Measurements from ENCODE around the gene TINCR. TPM values are rescaled to one million over a fixed set of nuclear protein-coding genes. Genes with fewer than 3 reads are reported as not detected.

The TINCR gene
- polyA plus RNA-seq, 1 of the 3 experiments (the other 2 are of a cell fraction), result 0.02 TPM

DNA sequence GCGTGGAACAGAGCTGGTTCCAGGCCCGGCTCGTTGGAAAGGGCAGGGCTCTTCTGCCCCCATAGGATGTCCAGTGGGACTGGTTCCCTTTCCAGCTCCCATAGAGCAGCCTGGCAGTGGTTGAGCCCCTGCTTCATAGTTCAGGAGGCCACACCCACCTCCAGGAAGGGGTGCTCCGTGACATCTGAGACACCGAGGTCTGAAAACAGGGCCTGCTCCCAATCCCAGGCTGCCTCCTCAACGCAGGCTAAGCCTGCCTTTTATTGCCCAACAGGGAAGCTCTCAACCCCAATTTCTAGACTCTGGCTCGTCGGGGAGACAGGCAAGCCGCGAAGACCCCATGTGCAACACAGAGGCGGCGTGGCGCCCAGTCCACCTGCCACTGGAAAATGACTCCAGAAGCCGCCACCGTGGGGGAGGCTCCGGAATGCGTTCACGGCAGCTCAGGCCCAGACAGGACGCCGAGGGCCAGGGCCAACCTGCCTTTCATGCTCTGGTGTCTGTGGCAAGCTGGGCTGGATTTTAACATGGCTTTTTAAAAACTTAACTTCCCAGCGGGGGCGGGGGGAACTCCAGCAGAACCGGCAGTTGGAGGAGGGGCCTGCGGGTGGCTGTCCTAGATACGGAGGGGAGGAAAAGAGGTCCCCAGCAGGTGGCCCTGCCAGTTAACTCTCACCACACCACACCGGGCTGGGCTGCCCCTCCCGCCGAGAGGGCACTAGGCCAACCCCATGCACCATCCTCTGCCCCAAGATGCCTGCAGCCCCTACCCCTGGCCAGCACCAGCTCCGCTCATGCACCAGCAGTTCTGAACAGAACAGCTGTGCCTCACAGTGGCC is 17.9 kb upstream of the TINCR start:
- no peaks in the 10 kb centered on the region for H3K9me2 ChIP-seq
- H3K4me2 ChIP-seq, result no peak overlapping the region
- TF ChIP-seq USF1 (IDR thresholded peaks at IDR 0.05; ENCODE audit: borderline replicate concordance, low read depth) (no peak), RFX5 (IDR thresholded peaks at IDR 0.05; ENCODE audit: low read length) (no peak), RXRA (IDR thresholded peaks at IDR 0.05; ENCODE audit: borderline replicate concordance, low read depth) (no peak), REST (IDR thresholded peaks at IDR 0.05; ENCODE audit: low read depth, low read length) (no peak)
- peak; percentile 52 for DNase-seq
- H3K27me3 ChIP-seq (ENCODE audit: insufficient read depth), result no peaks in the 10 kb centered on the region
- no peaks in the 10 kb centered on the region for H3K79me2 ChIP-seq (ENCODE audit: insufficient read depth)
- H3K27ac ChIP-seq (ENCODE audit: low read depth in 2 of 2, low read length in 1 of 2), result no peak overlapping the region; a peak in 1 of 4 replicates
- peaks cover 0 to 46% of the 10 kb centered on the region in 2 experiments for H3K36me3 ChIP-seq (replicated peaks in 1 of 2; ENCODE audit: control insufficient read depth in 1 of 2, insufficient read depth in 2 of 2, low read length in 1 of 2)
- no peak overlapping the region for H3K4me3 ChIP-seq (ENCODE audit: low read depth in 2 of 2, low read length in 1 of 2)
- CTCF ChIA-PET, result interaction anchor here (1.0 kb wide), 1 partner anchor 537 kb away, joined by 3 read pairs; no protein-coding TSS in a partner anchor
- no peaks in the 10 kb centered on the region; a peak in 1 of 4 replicates for H3K4me1 ChIP-seq (ENCODE audit: control insufficient read depth in 1 of 2, insufficient read depth in 2 of 2, low read depth in 1 of 2, low read length in 1 of 2)
- no peaks in the 10 kb centered on the region for H3K9me3 ChIP-seq
- no peak overlapping the region for H2AFZ ChIP-seq (ENCODE audit: low read depth)
- H4K20me1 ChIP-seq (ENCODE audit: insufficient read depth), result no peaks in the 10 kb centered on the region
- POLR2A ChIA-PET, result no interaction called here
- WGBS (ENCODE audit: low lambda C conversion rate), result 87% methylated on average over 17 of the region's 29 CpGs
- H3K9ac ChIP-seq, result no peak overlapping the region
- no peaks in the 10 kb centered on the region for H3F3A ChIP-seq (replicated peaks; ENCODE audit: insufficient read depth)

DNA sequence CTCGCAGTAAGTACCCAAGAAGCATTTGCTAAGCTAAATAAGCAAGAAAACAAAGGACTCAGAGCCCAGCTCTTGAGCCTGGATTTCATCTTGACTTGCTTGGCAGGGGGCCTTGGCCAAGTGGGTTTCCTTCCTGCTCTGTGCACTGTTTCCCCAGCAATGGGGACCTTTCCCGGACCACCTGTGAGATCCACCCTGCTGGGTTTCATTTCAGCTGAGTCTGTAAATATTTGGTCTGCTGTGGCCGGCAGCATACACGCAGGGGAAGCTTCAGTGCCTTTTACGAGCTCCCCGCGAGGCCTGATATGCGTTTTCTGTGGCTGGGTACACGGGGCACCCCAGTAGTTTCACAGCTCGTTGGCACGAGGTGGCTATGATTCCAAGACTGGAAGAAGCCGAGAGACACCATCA is 12.4 kb upstream of the TINCR start:
- H3K36me3 ChIP-seq (replicated peaks in 1 of 2; ENCODE audit: control insufficient read depth in 1 of 2, insufficient read depth in 2 of 2, low read length in 1 of 2), result no peaks in the 10 kb centered on the region
- CTCF ChIA-PET, result interaction anchor here (0.8 to 2.8 kb wide), 3 partner anchors 16 to 531 kb away, joined by 3 to 16 read pairs (median 3); no protein-coding TSS in a partner anchor
- TF ChIP-seq YY1 (IDR thresholded peaks at IDR 0.05; ENCODE audit: low read depth), result no peak
- TF ChIP-seq TCF12 (IDR thresholded peaks at IDR 0.05), result no peak
- no peak for TF ChIP-seq MEF2A (IDR thresholded peaks at IDR 0.05; ENCODE audit: borderline replicate concordance, low read depth)
- TF ChIP-seq EP300 (IDR thresholded peaks at IDR 0.05; ENCODE audit: borderline replicate concordance in 1 of 2, low read depth in 1 of 2, low read length in 1 of 2), result no peak
- TF ChIP-seq ELF1 (IDR thresholded peaks at IDR 0.05), result no peak
- TF ChIP-seq, protein P1, sequence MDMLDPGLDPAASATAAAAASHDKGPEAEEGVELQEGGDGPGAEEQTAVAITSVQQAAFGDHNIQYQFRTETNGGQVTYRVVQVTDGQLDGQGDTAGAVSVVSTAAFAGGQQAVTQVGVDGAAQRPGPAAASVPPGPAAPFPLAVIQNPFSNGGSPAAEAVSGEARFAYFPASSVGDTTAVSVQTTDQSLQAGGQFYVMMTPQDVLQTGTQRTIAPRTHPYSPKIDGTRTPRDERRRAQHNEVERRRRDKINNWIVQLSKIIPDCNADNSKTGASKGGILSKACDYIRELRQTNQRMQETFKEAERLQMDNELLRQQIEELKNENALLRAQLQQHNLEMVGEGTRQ (IDR thresholded peaks at IDR 0.05; ENCODE audit: borderline replicate concordance, low read depth, low read length), result no peak
- no peak for TF ChIP-seq CHD2 (IDR thresholded peaks at IDR 0.05; ENCODE audit: low read length, partially characterized antibody)
- no peak for TF ChIP-seq NRF1 (IDR thresholded peaks at IDR 0.05; ENCODE audit: low read depth, low read length)
- no peak for TF ChIP-seq EZH2phosphoT487 (IDR thresholded peaks at IDR 0.05; ENCODE audit: borderline replicate concordance, low read depth)
- TF ChIP-seq USF1 (IDR thresholded peaks at IDR 0.05; ENCODE audit: borderline replicate concordance, low read depth), result no peak
- TF ChIP-seq, protein P2, sequence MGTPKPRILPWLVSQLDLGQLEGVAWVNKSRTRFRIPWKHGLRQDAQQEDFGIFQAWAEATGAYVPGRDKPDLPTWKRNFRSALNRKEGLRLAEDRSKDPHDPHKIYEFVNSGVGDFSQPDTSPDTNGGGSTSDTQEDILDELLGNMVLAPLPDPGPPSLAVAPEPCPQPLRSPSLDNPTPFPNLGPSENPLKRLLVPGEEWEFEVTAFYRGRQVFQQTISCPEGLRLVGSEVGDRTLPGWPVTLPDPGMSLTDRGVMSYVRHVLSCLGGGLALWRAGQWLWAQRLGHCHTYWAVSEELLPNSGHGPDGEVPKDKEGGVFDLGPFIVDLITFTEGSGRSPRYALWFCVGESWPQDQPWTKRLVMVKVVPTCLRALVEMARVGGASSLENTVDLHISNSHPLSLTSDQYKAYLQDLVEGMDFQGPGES (IDR thresholded peaks at IDR 0.05; ENCODE audit: low read depth, low read length), result no peak
- no peak for TF ChIP-seq JUND (IDR thresholded peaks at IDR 0.05)
- TF ChIP-seq RAD21 (IDR thresholded peaks at IDR 0.05; ENCODE audit: low read length), result no peak
- TF ChIP-seq RXRA (IDR thresholded peaks at IDR 0.05; ENCODE audit: borderline replicate concordance, low read depth), result no peak
- TF ChIP-seq GATA2 (CRISPR knock-in tag; IDR thresholded peaks at IDR 0.05), result no peak
- TF ChIP-seq TEAD4 (IDR thresholded peaks at IDR 0.05; ENCODE audit: borderline replicate concordance, insufficient read depth), result no peak
- no peak for TF ChIP-seq SIN3A (IDR thresholded peaks at IDR 0.05; ENCODE audit: borderline replicate concordance, low read depth, low read length)

More for the DNA sequence above, 12.4 kb upstream of the TINCR start:
- H4K20me1 ChIP-seq (ENCODE audit: insufficient read depth), result no peaks in the 10 kb centered on the region
- no peak overlapping the region for H3K27ac ChIP-seq (ENCODE audit: low read depth in 2 of 2, low read length in 1 of 2)
- no peak overlapping the region for H3K9ac ChIP-seq
- H3F3A ChIP-seq (replicated peaks; ENCODE audit: insufficient read depth), result peaks cover 2% of the 10 kb centered on the region
- H3K4me1 ChIP-seq (ENCODE audit: control insufficient read depth in 1 of 2, insufficient read depth in 2 of 2, low read depth in 1 of 2, low read length in 1 of 2), result peaks cover 3 to 7% of the 10 kb centered on the region in 2 experiments; a peak in 1 of 4 replicates
- H3K4me3 ChIP-seq (ENCODE audit: low read depth in 2 of 2, low read length in 1 of 2), result no peak overlapping the region
- POLR2A ChIA-PET, result no interaction called here
- no peak overlapping the region for H2AFZ ChIP-seq (ENCODE audit: low read depth)
- no peaks in the 10 kb centered on the region for H3K27me3 ChIP-seq (ENCODE audit: insufficient read depth)
- H3K4me2 ChIP-seq, result no peak overlapping the region
- DNase-seq, result no peak
- no peaks in the 10 kb centered on the region for H3K79me2 ChIP-seq (ENCODE audit: insufficient read depth)
- H3K9me2 ChIP-seq, result no peaks in the 10 kb centered on the region
- no peaks in the 10 kb centered on the region for H3K9me3 ChIP-seq
- 93% methylated on average over 12 of the region's 12 CpGs for WGBS (ENCODE audit: low lambda C conversion rate)
